T1000 (cell line): ENCODE data around the gene FAM53A.

Source experiments
- DNase-seq: peaks from one replicate; lab custom pipeline; 2025; ENCODE audit warnings: mixed read lengths; lab: John Stamatoyannopoulos, UW

Gene FAM53A

GRCh38 chr4:1683736-1684505, at the start of gene FAM53A:
Gene FAM53A, minus strand, starts transcription at chr4:1684313. Its CDS starts 15,572 bp downstream, at chr4:1668741.
- peak; percentile 88 for DNase-seq

GRCh38 chr4:1732911-1733310, 48.8 kb upstream of the FAM53A start:
- no peak for DNase-seq

- DNase-seq = no peak
Observed at GRCh38 chr4:1731180-1731579, 47.1 kb upstream of the FAM53A start.

GRCh38 chr4:1730532-1731135, 46.5 kb upstream of the FAM53A start:
- DNase-seq = no peak

- DNase-seq = no peak
Observed at GRCh38 chr4:1728061-1728980, 44.2 kb upstream of the FAM53A start.

- DNase-seq = peak; percentile 87
Observed at GRCh38 chr4:1727117-1728031, 43.3 kb upstream of the FAM53A start.

- DNase-seq = peak; percentile 79
Observed at GRCh38 chr4:1726146-1726934, 42.2 kb upstream of the FAM53A start.

GRCh38 chr4:1725521-1725920, 41.4 kb upstream of the FAM53A start:
- no peak for DNase-seq

- no peak for DNase-seq
Observed at GRCh38 chr4:1723131-1723801, 39.2 kb upstream of the FAM53A start.

- DNase-seq = no peak
Observed at GRCh38 chr4:1722551-1723118, 38.5 kb upstream of the FAM53A start.

- no peak for DNase-seq
Observed at GRCh38 chr4:1721666-1722550, 37.8 kb upstream of the FAM53A start.

GRCh38 chr4:1721003-1721665, 37.0 kb upstream of the FAM53A start, which contains the start of the genes TACC3 and TMEM129:
Gene TACC3, plus strand, starts transcription at chr4:1721521. Its CDS starts 1,901 bp downstream, at chr4:1723422.
Gene TMEM129, minus strand, starts transcription at chr4:1721323. Its CDS starts 486 bp downstream, at chr4:1720837.
- DNase-seq = peak; percentile 93

GRCh38 chr4:1720163-1720983, 36.3 kb upstream of the FAM53A start:
- no peak for DNase-seq

GRCh38 chr4:1718095-1718850, 34.2 kb upstream of the FAM53A start:
- DNase-seq = no peak

- no peak for DNase-seq
Observed at GRCh38 chr4:1717129-1718094, 33.3 kb upstream of the FAM53A start.
